ENCODE measurements around the gene SLX9. TPM values are rescaled to one million over a fixed set of nuclear protein-coding genes. Genes with fewer than 3 reads are reported as not detected.

SLX9 gene
- total and polyA plus RNA-seq, 2 donors (not counting 1 experiment from before 2014, with no cell fraction given) = 11.7 to 15.9 TPM

- Mint-ChIP-seq H3K27me3 (peaks cover 10% of the 10 kb centered on the region), H3K27ac (no peak overlapping the region), H3K4me1 (peaks cover 6% of the 10 kb centered on the region), H3K9me3 (ENCODE audit: insufficient read depth) (no peaks in the 10 kb centered on the region), H3K4me3 (no peak overlapping the region)
- Histone ChIP-seq H3K4me1 (ENCODE audit: control insufficient read depth in 2 of 2, insufficient read depth in 2 of 2, low read length in 2 of 2) (peaks cover 11 to 17% of the 10 kb centered on the region in 2 donors), H3K79me2 (ENCODE audit: control insufficient read depth, insufficient read depth, low read length) (no peaks in the 10 kb centered on the region), H2AFZ (ENCODE audit: insufficient read depth, low read depth, low read length, poor library complexity, severe bottlenecking) (no peak overlapping the region), H3K27me3 (replicated peaks in 1 of 4; ENCODE audit: control extremely low read depth in 1 of 4, control insufficient read depth in 3 of 4, insufficient read depth in 4 of 4, low read length in 3 of 4) (peaks cover 0 to 17% (median 0%) of the 10 kb centered on the region in 4 experiments), H3K36me3 (replicated peaks in 1 of 2; ENCODE audit: control extremely low read depth in 1 of 2, control insufficient read depth in 1 of 2, extremely low read depth in 1 of 2, insufficient read depth in 2 of 2, low read length in 1 of 2) (no peaks in the 10 kb centered on the region), H3K9ac (ENCODE audit: low read length) (no peak overlapping the region), H3K27ac (ENCODE audit: low read length in 2 of 2) (no peak overlapping the region), H4K20me1 (ENCODE audit: control insufficient read depth, insufficient read depth, low read length, poor library complexity, severe bottlenecking) (no peaks in the 10 kb centered on the region), H3K9me3 (ENCODE audit: control extremely low read depth in 1 of 3, control insufficient read depth in 2 of 3, insufficient read depth in 1 of 3, low read length in 2 of 3) (peaks cover 0 to 3% (median 0%) of the 10 kb centered on the region in 3 donors), H3K4me2 (replicated peaks; ENCODE audit: low read depth, low read length, poor library complexity, severe bottlenecking) (no peak overlapping the region), H3K4me3 (ENCODE audit: control extremely low read depth in 1 of 5, extremely low read depth in 1 of 5, insufficient read depth in 1 of 5, low read depth in 2 of 5, low read length in 4 of 5) (no peak overlapping the region)
- no peak for DNase-seq
- 76% methylated on average over 53 of the region's 53 CpGs for WGBS (ENCODE audit: insufficient coverage)
- intact Hi-C loops (cut with micrococcal nuclease) = no loop called here
- ChIA-PET CTCF (no interaction called here), POLR2A (interaction anchor here (0.5 kb wide), 1 partner anchor 148 kb away, joined by 4 read pairs; no protein-coding TSS in a partner anchor)
- TF ChIP-seq, protein P1, sequence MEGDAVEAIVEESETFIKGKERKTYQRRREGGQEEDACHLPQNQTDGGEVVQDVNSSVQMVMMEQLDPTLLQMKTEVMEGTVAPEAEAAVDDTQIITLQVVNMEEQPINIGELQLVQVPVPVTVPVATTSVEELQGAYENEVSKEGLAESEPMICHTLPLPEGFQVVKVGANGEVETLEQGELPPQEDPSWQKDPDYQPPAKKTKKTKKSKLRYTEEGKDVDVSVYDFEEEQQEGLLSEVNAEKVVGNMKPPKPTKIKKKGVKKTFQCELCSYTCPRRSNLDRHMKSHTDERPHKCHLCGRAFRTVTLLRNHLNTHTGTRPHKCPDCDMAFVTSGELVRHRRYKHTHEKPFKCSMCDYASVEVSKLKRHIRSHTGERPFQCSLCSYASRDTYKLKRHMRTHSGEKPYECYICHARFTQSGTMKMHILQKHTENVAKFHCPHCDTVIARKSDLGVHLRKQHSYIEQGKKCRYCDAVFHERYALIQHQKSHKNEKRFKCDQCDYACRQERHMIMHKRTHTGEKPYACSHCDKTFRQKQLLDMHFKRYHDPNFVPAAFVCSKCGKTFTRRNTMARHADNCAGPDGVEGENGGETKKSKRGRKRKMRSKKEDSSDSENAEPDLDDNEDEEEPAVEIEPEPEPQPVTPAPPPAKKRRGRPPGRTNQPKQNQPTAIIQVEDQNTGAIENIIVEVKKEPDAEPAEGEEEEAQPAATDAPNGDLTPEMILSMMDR (IDR thresholded peaks at IDR 0.05) = no peak
- TF ChIP-seq EZH2 (IDR thresholded peaks at IDR 0.05; ENCODE audit: borderline replicate concordance, insufficient read depth, low read depth, low read length, poor library complexity, severe bottlenecking) = no peak
- ATAC-seq (ENCODE audit: low read depth) = no peak
Measured at GRCh38 chr21:44989943-44990780, 50.3 kb downstream of the SLX9 start.

GRCh38 chr21:44990921-44991320 is 51.1 kb downstream of the SLX9 start:
- H3K79me2 ChIP-seq (ENCODE audit: control insufficient read depth, insufficient read depth, low read length) = no peaks in the 10 kb centered on the region
- Mint-ChIP-seq H3K27me3 (peaks cover 10% of the 10 kb centered on the region), H3K9me3 (ENCODE audit: insufficient read depth) (no peaks in the 10 kb centered on the region), H3K4me1 (peaks cover 6% of the 10 kb centered on the region), H3K27ac (no peak overlapping the region), H3K4me3 (no peak overlapping the region)
- peaks cover 11 to 17% of the 10 kb centered on the region in 2 donors for H3K4me1 ChIP-seq (ENCODE audit: control insufficient read depth in 2 of 2, insufficient read depth in 2 of 2, low read length in 2 of 2)
- TF ChIP-seq, protein P1 (IDR thresholded peaks at IDR 0.05) = no peak
- TF ChIP-seq EZH2 (IDR thresholded peaks at IDR 0.05; ENCODE audit: borderline replicate concordance, insufficient read depth, low read depth, low read length, poor library complexity, severe bottlenecking) = no peak
- DNase-seq = no peak
- peaks cover 0 to 17% (median 0%) of the 10 kb centered on the region in 4 experiments for H3K27me3 ChIP-seq (replicated peaks in 1 of 4; ENCODE audit: control extremely low read depth in 1 of 4, control insufficient read depth in 3 of 4, insufficient read depth in 4 of 4, low read length in 3 of 4)
- H4K20me1 ChIP-seq (ENCODE audit: control insufficient read depth, insufficient read depth, low read length, poor library complexity, severe bottlenecking) = no peaks in the 10 kb centered on the region
- WGBS (ENCODE audit: insufficient coverage) = 90% methylated on average over 13 of the region's 13 CpGs
- ChIA-PET CTCF (no interaction called here), POLR2A (no interaction called here)
- H3K9ac ChIP-seq (ENCODE audit: low read length) = no peak overlapping the region
- no peak overlapping the region for H3K4me3 ChIP-seq (ENCODE audit: control extremely low read depth in 1 of 5, extremely low read depth in 1 of 5, insufficient read depth in 1 of 5, low read depth in 2 of 5, low read length in 4 of 5)
- ATAC-seq (ENCODE audit: low read depth) = no peak
- no peak overlapping the region for H3K27ac ChIP-seq (ENCODE audit: low read length in 2 of 2)
- intact Hi-C loops (cut with micrococcal nuclease) = no loop called here
- no peaks in the 10 kb centered on the region for H3K36me3 ChIP-seq (replicated peaks in 1 of 2; ENCODE audit: control extremely low read depth in 1 of 2, control insufficient read depth in 1 of 2, extremely low read depth in 1 of 2, insufficient read depth in 2 of 2, low read length in 1 of 2)
- no peak overlapping the region for H3K4me2 ChIP-seq (replicated peaks; ENCODE audit: low read depth, low read length, poor library complexity, severe bottlenecking)
- no peak overlapping the region for H2AFZ ChIP-seq (ENCODE audit: insufficient read depth, low read depth, low read length, poor library complexity, severe bottlenecking)
- H3K9me3 ChIP-seq (ENCODE audit: control extremely low read depth in 1 of 3, control insufficient read depth in 2 of 3, insufficient read depth in 1 of 3, low read length in 2 of 3) = peaks cover 0 to 3% (median 0%) of the 10 kb centered on the region in 3 donors
